ENCODE results near the gene SMCO3.

SMCO3 gene

DNA sequence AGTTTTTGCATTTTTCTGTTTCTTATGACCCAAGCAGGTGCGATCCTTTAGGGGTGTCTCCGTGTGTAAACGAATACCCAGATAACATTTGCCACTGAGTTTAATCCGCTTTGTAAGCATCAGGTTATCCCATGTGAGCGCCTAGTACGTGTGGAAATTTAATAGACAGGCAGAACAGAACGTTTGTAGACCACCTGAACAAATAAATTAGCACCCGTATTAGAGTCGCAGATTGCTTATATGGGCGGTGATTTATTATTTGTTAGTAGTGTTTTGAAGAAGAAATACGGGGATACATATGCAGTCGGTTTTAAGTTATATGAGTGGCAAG lies 10.2 kb downstream of the SMCO3 start:
- ATAC-seq, result peak; percentile 20
- no peak for TF ChIP-seq ZNF70 (CRISPR knock-in tag; IDR thresholded peaks at IDR 0.05)
- TF ChIP-seq SNAI2 (CRISPR knock-in tag; IDR thresholded peaks at IDR 0.05), result no peak
- TF ChIP-seq, protein P1, sequence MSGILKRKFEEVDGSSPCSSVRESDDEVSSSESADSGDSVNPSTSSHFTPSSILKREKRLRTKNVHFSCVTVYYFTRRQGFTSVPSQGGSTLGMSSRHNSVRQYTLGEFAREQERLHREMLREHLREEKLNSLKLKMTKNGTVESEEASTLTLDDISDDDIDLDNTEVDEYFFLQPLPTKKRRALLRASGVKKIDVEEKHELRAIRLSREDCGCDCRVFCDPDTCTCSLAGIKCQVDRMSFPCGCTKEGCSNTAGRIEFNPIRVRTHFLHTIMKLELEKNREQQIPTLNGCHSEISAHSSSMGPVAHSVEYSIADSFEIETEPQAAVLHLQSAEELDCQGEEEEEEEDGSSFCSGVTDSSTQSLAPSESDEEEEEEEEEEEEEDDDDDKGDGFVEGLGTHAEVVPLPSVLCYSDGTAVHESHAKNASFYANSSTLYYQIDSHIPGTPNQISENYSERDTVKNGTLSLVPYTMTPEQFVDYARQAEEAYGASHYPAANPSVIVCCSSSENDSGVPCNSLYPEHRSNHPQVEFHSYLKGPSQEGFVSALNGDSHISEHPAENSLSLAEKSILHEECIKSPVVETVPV (CRISPR knock-in tag; IDR thresholded peaks at IDR 0.05), result no peak
- TF ChIP-seq, protein P2, sequence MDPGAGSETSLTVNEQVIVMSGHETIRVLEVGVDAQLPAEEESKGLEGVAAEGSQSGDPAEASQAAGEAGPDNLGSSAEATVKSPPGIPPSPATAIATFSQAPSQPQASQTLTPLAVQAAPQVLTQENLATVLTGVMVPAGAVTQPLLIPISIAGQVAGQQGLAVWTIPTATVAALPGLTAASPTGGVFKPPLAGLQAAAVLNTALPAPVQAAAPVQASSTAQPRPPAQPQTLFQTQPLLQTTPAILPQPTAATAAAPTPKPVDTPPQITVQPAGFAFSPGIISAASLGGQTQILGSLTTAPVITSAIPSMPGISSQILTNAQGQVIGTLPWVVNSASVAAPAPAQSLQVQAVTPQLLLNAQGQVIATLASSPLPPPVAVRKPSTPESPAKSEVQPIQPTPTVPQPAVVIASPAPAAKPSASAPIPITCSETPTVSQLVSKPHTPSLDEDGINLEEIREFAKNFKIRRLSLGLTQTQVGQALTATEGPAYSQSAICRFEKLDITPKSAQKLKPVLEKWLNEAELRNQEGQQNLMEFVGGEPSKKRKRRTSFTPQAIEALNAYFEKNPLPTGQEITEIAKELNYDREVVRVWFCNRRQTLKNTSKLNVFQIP (CRISPR knock-in tag; IDR thresholded peaks at IDR 0.05; ENCODE audit: borderline replicate concordance, low read depth), result no peak
- TF ChIP-seq ISL1 (CRISPR knock-in tag; IDR thresholded peaks at IDR 0.05), result no peak
- no peak for TF ChIP-seq ESRRG (CRISPR knock-in tag; IDR thresholded peaks at IDR 0.05)
- no peak for TF ChIP-seq GLIS3 (CRISPR knock-in tag; IDR thresholded peaks at IDR 0.05)
- no peak for TF ChIP-seq ZC3H10 (CRISPR knock-in tag; IDR thresholded peaks at IDR 0.05)
- TF ChIP-seq TOX (CRISPR knock-in tag; IDR thresholded peaks at IDR 0.05; ENCODE audit: borderline replicate concordance), result no peak
- TF ChIP-seq ARNTL (CRISPR knock-in tag; IDR thresholded peaks at IDR 0.05; ENCODE audit: borderline replicate concordance, low read depth), result no peak
- no peak for TF ChIP-seq ZFP3 (CRISPR knock-in tag; IDR thresholded peaks at IDR 0.05)
- TF ChIP-seq, protein P3, sequence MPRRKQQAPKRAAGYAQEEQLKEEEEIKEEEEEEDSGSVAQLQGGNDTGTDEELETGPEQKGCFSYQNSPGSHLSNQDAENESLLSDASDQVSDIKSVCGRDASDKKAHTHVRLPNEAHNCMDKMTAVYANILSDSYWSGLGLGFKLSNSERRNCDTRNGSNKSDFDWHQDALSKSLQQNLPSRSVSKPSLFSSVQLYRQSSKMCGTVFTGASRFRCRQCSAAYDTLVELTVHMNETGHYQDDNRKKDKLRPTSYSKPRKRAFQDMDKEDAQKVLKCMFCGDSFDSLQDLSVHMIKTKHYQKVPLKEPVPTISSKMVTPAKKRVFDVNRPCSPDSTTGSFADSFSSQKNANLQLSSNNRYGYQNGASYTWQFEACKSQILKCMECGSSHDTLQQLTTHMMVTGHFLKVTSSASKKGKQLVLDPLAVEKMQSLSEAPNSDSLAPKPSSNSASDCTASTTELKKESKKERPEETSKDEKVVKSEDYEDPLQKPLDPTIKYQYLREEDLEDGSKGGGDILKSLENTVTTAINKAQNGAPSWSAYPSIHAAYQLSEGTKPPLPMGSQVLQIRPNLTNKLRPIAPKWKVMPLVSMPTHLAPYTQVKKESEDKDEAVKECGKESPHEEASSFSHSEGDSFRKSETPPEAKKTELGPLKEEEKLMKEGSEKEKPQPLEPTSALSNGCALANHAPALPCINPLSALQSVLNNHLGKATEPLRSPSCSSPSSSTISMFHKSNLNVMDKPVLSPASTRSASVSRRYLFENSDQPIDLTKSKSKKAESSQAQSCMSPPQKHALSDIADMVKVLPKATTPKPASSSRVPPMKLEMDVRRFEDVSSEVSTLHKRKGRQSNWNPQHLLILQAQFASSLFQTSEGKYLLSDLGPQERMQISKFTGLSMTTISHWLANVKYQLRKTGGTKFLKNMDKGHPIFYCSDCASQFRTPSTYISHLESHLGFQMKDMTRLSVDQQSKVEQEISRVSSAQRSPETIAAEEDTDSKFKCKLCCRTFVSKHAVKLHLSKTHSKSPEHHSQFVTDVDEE (CRISPR knock-in tag; IDR thresholded peaks at IDR 0.05), result no peak
- TF ChIP-seq, protein P4, sequence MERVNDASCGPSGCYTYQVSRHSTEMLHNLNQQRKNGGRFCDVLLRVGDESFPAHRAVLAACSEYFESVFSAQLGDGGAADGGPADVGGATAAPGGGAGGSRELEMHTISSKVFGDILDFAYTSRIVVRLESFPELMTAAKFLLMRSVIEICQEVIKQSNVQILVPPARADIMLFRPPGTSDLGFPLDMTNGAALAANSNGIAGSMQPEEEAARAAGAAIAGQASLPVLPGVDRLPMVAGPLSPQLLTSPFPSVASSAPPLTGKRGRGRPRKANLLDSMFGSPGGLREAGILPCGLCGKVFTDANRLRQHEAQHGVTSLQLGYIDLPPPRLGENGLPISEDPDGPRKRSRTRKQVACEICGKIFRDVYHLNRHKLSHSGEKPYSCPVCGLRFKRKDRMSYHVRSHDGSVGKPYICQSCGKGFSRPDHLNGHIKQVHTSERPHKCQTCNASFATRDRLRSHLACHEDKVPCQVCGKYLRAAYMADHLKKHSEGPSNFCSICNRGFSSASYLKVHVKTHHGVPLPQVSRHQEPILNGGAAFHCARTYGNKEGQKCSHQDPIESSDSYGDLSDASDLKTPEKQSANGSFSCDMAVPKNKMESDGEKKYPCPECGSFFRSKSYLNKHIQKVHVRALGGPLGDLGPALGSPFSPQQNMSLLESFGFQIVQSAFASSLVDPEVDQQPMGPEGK (CRISPR knock-in tag; IDR thresholded peaks at IDR 0.05; ENCODE audit: borderline replicate concordance), result no peak
- no peak for TF ChIP-seq PPARA (CRISPR knock-in tag; IDR thresholded peaks at IDR 0.05; ENCODE audit: borderline replicate concordance)
- TF ChIP-seq CSDC2 (CRISPR knock-in tag; IDR thresholded peaks at IDR 0.05), result no peak
- TF ChIP-seq BACH2 (CRISPR knock-in tag; IDR thresholded peaks at IDR 0.05; ENCODE audit: borderline replicate concordance), result no peak
- TF ChIP-seq ZNF565 (CRISPR knock-in tag; conservative IDR thresholded peaks at IDR 0.05; ENCODE audit: low read depth), result no peak

DNA sequence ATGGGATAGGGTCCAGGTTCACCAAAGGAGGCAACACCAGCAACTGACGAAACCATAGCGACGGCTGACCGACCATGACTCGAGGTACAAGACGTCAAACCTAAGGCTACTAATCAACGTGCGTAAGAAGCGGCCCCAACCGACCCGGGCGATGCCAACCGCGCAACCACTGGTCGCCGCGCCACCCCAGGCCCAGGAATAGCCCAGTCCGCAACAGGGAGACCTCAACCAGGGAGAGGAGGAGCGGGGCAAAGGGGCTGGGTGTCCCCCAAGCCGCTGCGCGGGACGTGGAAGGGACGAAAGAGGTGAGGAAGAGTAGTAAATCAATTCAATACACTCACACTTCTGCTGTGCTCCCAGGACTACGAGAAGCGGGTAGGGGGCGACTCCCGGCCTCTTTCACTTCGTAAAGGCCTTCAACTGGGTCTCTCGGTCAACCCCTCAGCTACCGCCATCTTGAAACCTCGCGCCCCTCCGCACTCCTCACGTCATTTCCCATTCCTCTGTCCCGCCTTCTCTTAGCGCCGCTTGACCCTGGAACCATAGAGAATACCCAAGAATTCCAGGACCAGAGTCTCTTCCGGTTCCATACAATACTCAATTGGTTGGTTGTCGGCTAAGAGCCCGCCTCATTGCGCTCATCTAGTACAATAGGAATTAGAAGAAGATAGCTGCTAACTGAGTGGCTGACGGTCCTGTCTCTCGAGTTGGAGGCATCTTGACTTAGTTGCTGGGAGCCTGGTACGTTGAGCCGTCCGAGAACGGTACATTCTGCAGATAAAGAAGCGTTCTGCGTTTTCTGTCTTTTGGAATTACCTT lies 10.8 kb downstream of the SMCO3 start, which contains the start of the genes C12orf60 and WBP11:
Gene C12orf60, plus strand, starts transcription at position 660 of the 819 bp plus-strand sequence. CDS start 19,266 bp downstream, outside the sequence.
Gene WBP11, minus strand, starts transcription at position 468 of the 819 bp plus-strand sequence. CDS start 2,095 bp downstream, outside the sequence.
- peak; percentile 99 for ATAC-seq
- no peak for TF ChIP-seq ZC3H10 (CRISPR knock-in tag; IDR thresholded peaks at IDR 0.05)

DNA sequence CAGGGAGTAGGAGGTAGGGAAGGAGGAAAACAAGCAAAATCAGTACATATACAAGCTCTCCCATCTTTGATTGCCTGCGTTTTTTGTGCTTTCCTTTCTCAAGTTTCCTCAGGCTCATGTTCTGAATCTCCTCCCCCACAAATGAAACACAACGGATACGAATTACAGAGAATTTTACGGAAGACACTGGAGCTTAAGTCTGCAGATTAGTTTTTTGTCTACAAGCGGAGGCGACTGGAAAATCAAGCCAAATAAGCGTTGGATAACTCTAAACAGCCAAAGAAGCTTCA lies 11.3 kb downstream of the SMCO3 start:
- ATAC-seq, result no peak
- TF ChIP-seq, protein P3 (CRISPR knock-in tag; IDR thresholded peaks at IDR 0.05), result no peak
- no peak for TF ChIP-seq ESRRG (CRISPR knock-in tag; IDR thresholded peaks at IDR 0.05)
- TF ChIP-seq ZNF8 (CRISPR knock-in tag; IDR thresholded peaks at IDR 0.05), result no peak
- TF ChIP-seq, protein P5, sequence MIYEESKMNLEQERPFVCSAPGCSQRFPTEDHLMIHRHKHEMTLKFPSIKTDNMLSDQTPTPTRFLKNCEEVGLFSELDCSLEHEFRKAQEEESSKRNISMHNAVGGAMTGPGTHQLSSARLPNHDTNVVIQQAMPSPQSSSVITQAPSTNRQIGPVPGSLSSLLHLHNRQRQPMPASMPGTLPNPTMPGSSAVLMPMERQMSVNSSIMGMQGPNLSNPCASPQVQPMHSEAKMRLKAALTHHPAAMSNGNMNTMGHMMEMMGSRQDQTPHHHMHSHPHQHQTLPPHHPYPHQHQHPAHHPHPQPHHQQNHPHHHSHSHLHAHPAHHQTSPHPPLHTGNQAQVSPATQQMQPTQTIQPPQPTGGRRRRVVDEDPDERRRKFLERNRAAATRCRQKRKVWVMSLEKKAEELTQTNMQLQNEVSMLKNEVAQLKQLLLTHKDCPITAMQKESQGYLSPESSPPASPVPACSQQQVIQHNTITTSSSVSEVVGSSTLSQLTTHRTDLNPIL (CRISPR knock-in tag; IDR thresholded peaks at IDR 0.05; ENCODE audit: low read depth), result no peak
- TF ChIP-seq, protein P1 (CRISPR knock-in tag; IDR thresholded peaks at IDR 0.05), result no peak
- no peak for TF ChIP-seq TOX (CRISPR knock-in tag; IDR thresholded peaks at IDR 0.05; ENCODE audit: borderline replicate concordance)
- no peak for TF ChIP-seq ZFP3 (CRISPR knock-in tag; IDR thresholded peaks at IDR 0.05)
- TF ChIP-seq GLIS3 (CRISPR knock-in tag; IDR thresholded peaks at IDR 0.05), result no peak
- TF ChIP-seq ARNTL (CRISPR knock-in tag; IDR thresholded peaks at IDR 0.05; ENCODE audit: borderline replicate concordance, low read depth), result no peak
- TF ChIP-seq, protein P4 (CRISPR knock-in tag; IDR thresholded peaks at IDR 0.05; ENCODE audit: borderline replicate concordance), result no peak
- TF ChIP-seq RARB (CRISPR knock-in tag; IDR thresholded peaks at IDR 0.05), result no peak
- no peak for TF ChIP-seq SNAI2 (CRISPR knock-in tag; IDR thresholded peaks at IDR 0.05)
- TF ChIP-seq CSDC2 (CRISPR knock-in tag; IDR thresholded peaks at IDR 0.05), result no peak
- no peak for TF ChIP-seq ISL1 (CRISPR knock-in tag; IDR thresholded peaks at IDR 0.05)
